Measurements from ENCODE around the gene RPL36.
"Not testable (repeated sequence)": the region's sequence is repeated elsewhere in the genome, so short reads cannot be mapped to it uniquely, and the experiment has no call there.

Gene RPL36

DNA sequence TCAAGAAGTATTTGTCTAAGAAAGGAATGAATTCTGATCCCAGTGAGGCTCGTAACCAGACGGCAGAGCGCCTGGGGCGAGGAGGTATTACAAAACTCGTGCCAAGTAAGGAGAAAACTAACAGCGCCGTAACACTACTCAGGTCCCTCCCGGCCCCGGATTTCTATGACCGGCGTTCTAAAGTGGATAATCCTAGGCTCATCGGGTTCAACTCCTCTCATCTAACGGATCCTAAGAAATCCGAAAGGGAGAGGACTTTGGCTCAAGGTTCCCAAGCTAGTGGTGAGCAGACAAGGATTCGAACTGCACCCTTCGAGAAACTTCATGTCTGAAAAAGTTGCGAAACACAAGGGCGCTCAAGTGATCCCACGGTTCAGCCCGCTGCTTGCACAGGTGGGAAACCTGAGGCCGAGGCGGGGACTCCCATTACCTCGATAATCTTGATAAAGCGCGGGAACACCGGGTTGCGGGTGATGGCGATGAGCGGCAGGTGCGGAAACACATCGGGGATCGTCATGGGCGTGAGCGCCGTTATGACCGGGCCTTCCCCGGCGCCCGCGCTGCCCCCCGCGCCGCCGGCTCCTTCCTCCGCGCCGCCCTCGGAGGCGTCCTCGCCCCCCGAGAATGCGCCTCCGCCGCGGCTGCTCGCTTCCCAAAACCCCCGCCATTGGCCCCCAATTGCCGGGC lies 29.3 kb downstream of the RPL36 start:
- ATAC-seq = no peak
- TF ChIP-seq ESRRG (CRISPR knock-in tag; IDR thresholded peaks at IDR 0.05) (no peak), ZFP3 (CRISPR knock-in tag; IDR thresholded peaks at IDR 0.05) (0 out of 2 replicates have a peak, but pooled peaks have one; percentile 31)

DNA sequence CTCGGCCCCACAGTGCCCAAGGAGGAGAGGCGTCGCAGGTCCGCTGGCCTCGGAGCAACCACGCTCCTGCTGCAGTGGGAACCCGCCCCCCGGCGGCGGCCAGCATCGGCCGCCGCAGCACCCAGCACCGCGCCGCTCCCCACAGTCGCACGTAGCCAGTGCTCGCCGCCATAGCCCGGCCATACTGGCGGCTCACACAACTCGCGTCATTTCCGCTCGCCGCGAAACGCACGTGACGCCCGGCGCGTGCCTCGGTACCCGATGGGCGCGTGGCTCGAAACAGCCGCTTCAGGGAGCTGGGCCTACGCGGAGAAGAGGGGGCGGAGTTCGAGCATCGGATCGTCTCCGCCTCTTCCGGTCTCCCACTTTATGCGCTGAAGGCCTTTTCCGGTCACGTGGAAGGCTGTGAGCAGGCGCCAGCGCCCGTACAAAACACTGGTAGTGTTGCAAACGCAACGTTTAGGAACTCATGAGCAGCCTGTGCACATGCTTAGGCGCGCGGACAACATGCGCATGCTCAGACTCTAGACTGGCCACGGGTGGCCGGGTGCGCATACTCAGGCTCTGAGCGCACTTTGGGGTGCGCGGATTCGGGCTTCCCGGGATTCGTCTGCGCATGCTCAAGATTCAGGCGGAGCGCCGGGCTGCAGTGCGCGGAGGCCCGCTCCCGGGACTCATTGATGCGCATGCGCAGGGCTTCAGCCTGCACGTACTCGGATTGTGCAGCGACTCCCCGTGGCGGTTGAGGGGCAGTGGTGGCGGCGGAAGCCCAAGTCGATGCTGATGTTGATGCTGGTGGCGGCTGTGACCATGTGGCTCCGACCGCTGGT lies 30.1 kb downstream of the RPL36 start, which contains the start of the genes CATSPERD and LONP1:
Gene CATSPERD, plus strand, starts transcription at position 677 of the 830 bp plus-strand sequence. Its CDS starts 101 bp downstream, at position 778.
Gene LONP1, minus strand, starts transcription at position 186 of the 830 bp plus-strand sequence. Its CDS starts 14 bp downstream, at position 172.
- TF ChIP-seq SNAI2 (CRISPR knock-in tag; IDR thresholded peaks at IDR 0.05) = no peak
- TF ChIP-seq ESRRG (CRISPR knock-in tag; IDR thresholded peaks at IDR 0.05) = no peak
- TF ChIP-seq BACH2 (CRISPR knock-in tag; IDR thresholded peaks at IDR 0.05; ENCODE audit: borderline replicate concordance) = no peak
- ATAC-seq = peak; percentile 95

DNA sequence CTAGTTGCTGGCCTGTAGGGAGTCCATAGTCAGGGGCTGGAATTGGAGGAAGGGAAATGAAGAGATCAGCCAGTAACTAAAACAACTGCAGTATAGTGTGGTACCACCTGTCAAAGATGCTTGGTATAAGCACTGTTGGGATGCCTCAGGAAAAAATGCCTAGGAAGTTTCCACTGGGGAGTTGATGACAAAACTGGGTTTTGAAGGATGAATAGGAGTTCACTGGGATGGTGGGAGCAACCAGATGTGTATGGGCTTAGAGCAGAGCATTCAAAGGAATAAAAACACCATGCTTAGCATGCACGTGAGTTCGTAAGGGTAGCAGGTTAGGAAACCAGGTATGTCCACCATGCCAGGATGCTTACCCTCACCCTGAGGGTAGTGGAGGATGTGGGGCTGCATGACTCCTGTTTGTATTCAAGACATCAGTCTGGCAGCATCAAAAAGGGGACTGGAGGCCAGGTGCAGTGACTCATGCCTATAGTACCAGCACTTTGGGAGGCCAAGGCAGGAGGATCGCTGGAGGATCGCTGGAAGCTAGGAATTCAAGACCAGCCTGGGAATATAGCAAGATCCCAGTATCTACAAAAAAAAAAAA lies 37.5 kb downstream of the RPL36 start:
- no peak for ATAC-seq
- TF ChIP-seq TSHZ2 (CRISPR knock-in tag; IDR thresholded peaks at IDR 0.05) (no peak), ZFP3 (CRISPR knock-in tag; IDR thresholded peaks at IDR 0.05) (peak; percentile 97)

GRCh38 chr19:5733172-5733571 lies 43.1 kb downstream of the RPL36 start:
- not testable (repeated sequence) for ATAC-seq

DNA sequence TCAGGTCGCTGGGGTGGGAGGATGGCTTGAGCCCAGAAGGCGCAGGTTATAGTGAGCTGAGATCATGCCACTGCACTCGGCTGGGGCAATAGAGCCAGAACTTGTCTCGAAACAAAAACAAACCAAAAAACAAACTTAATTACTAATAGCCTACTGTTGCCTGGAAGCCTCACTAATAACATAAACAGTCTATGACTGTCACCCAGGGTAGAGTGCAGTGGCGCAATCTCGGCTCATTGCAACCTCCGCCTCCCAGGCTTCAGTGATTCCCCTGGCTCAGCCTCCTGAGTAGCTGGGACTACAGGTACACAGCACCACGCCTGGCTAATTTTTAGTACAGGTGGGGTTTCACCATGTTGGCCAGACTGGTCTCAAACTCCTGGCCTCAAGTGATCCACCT lies 48.3 kb downstream of the RPL36 start:
- TF ChIP-seq, protein P1, sequence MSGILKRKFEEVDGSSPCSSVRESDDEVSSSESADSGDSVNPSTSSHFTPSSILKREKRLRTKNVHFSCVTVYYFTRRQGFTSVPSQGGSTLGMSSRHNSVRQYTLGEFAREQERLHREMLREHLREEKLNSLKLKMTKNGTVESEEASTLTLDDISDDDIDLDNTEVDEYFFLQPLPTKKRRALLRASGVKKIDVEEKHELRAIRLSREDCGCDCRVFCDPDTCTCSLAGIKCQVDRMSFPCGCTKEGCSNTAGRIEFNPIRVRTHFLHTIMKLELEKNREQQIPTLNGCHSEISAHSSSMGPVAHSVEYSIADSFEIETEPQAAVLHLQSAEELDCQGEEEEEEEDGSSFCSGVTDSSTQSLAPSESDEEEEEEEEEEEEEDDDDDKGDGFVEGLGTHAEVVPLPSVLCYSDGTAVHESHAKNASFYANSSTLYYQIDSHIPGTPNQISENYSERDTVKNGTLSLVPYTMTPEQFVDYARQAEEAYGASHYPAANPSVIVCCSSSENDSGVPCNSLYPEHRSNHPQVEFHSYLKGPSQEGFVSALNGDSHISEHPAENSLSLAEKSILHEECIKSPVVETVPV (CRISPR knock-in tag; IDR thresholded peaks at IDR 0.05) = no peak
- no peak for TF ChIP-seq BACH2 (CRISPR knock-in tag; IDR thresholded peaks at IDR 0.05; ENCODE audit: borderline replicate concordance)
- TF ChIP-seq GLIS3 (CRISPR knock-in tag; IDR thresholded peaks at IDR 0.05) = no peak
- no peak for TF ChIP-seq ZNF8 (CRISPR knock-in tag; IDR thresholded peaks at IDR 0.05)
- no peak for TF ChIP-seq TCF4 (CRISPR knock-in tag; IDR thresholded peaks at IDR 0.05; ENCODE audit: borderline replicate concordance)
- ATAC-seq = no peak

All from SK-N-SH treated with all-trans-retinoic acid at 6 μM for 48 hours (cell line).